H1 (cell line): ENCODE data around the gene TMEM50A. TPM values are rescaled to one million over a fixed set of nuclear protein-coding genes. Genes with fewer than 3 reads are reported as not detected.
"Not testable (repeated sequence)": the region's sequence is repeated elsewhere in the genome, so short reads cannot be mapped to it uniquely, and the experiment has no call there.

Experiments
- CTCF ChIA-PET: fragments of 300-600 bp; sonication (Branson Sonifier 250); formaldehyde crosslinking; loops from one replicate; lab custom pipeline; 2021; ENCODE audit not compliant: partially characterized antibody; lab: Charles Lee
- POLR2A ChIA-PET: fragments of 300-600 bp; sonication (Branson Sonifier 250); formaldehyde crosslinking; loops from one replicate; lab custom pipeline; 2021; ENCODE audit warnings: inconsistent platforms; ENCODE audit not compliant: partially characterized antibody; lab: Charles Lee
- DNase-seq, 2 experiments: peaks; one replicate each; pipeline versions ENCODE4 v3.0.0 to v3.0.0-alpha.2; 2010 to 2022; ENCODE audit warnings: low spot score in 2 of 2, low read depth in 1 of 2, mixed read lengths in 1 of 2
- FAIRE-seq: peaks from 2 replicates; lab custom pipeline; 2011; peaks lifted over from hg19 to GRCh38; lab: Jason Lieb, UNC
- H2AFZ ChIP-seq: 2 replicates; pipeline ENCODE4 v1.8.1; 2012; ENCODE audit warnings: low read length, inconsistent platforms
- H2AK5ac ChIP-seq: 2 replicates; pipeline ENCODE4 v1.6.1; 2013; ENCODE audit warnings: low read depth, low read length
- H2BK120ac ChIP-seq: replicated peaks from 2 replicates; pipeline ENCODE3; 2013; ENCODE audit warnings: low read depth, low read length, inconsistent platforms
- H2BK12ac ChIP-seq: 2 replicates; pipeline ENCODE4 v1.6.1; 2013; ENCODE audit warnings: low read depth, low read length
- H2BK15ac ChIP-seq: 2 replicates; pipeline ENCODE4 v1.6.1; 2013; ENCODE audit warnings: low read length
- H2BK20ac ChIP-seq: 2 replicates; pipeline ENCODE4 v1.6.1; 2013; ENCODE audit warnings: low read length
- H2BK5ac ChIP-seq: 2 replicates; pipeline ENCODE4 v1.6.1; 2013; ENCODE audit warnings: low read depth, low read length
- H3K14ac ChIP-seq: 2 replicates; pipeline ENCODE4 v1.6.1; 2013; ENCODE audit warnings: inconsistent platforms; ENCODE audit not compliant: insufficient read length
- H3K18ac ChIP-seq: 2 replicates; pipeline ENCODE4 v1.6.1; 2013; ENCODE audit warnings: low read length; ENCODE audit errors: extremely low read depth
- H3K23ac ChIP-seq: 2 replicates; pipeline ENCODE4 v1.6.1; 2013; ENCODE audit warnings: inconsistent platforms; ENCODE audit not compliant: insufficient read length
- H3K23me2 ChIP-seq: 2 replicates; pipeline ENCODE4 v1.6.1; 2013; ENCODE audit warnings: low read depth, low read length
- H3K27ac ChIP-seq: 2 replicates; pipeline ENCODE4 v1.6.1; 2011; ENCODE audit warnings: low read depth, low read length, inconsistent platforms
- H3K27me3 ChIP-seq, 4 experiments: replicated peaks in 1 of 4; 1 replicate in 1 of 4; 2 replicates in 3 of 4; pipeline versions ENCODE4 v1.6.1 to v1.8.1; 2011 to 2013; ENCODE audit warnings: low read length in 3 of 4, mild to moderate bottlenecking in 3 of 4, inconsistent platforms in 2 of 4, mixed read lengths in 2 of 4, moderate library complexity in 1 of 4; ENCODE audit not compliant: control insufficient read depth in 3 of 4, insufficient read depth in 3 of 4; ENCODE audit errors: extremely low read depth in 1 of 4
- H3K36me3 ChIP-seq, 4 experiments: 2 replicates each; pipeline versions ENCODE4 v1.6.1 to v1.8.1; 2011 to 2013; ENCODE audit warnings: mild to moderate bottlenecking in 4 of 4, low read length in 3 of 4, moderate library complexity in 2 of 4, control low read depth in 1 of 4, inconsistent platforms in 1 of 4; ENCODE audit not compliant: insufficient read depth in 4 of 4, control insufficient read depth in 2 of 4
- H3K4ac ChIP-seq: replicated peaks from 2 replicates; pipeline ENCODE3; 2013; ENCODE audit warnings: low read length, low read depth, mixed read lengths, inconsistent platforms; ENCODE audit not compliant: insufficient read length
- H3K4me1 ChIP-seq, 4 experiments: replicated peaks in 1 of 4; 1 replicate in 1 of 4; 2 replicates in 3 of 4; pipeline versions ENCODE4 v1.6.1 to v1.8.1; 2011 to 2013; ENCODE audit warnings: low read length in 3 of 4, inconsistent platforms in 2 of 4, mixed read lengths in 1 of 4; ENCODE audit not compliant: insufficient read depth in 4 of 4, control insufficient read depth in 3 of 4
- H3K4me2 ChIP-seq, 2 experiments: 2 replicates each; pipeline versions ENCODE4 v1.6.1 to v1.8.1; 2011 to 2013; ENCODE audit warnings: low read depth in 2 of 2, low read length in 2 of 2, control low read depth in 1 of 2, inconsistent platforms in 1 of 2, mild to moderate bottlenecking in 1 of 2; ENCODE audit not compliant: insufficient read depth in 1 of 2
- H3K4me3 ChIP-seq, 4 experiments: fragments of 200-600, 300-600 bp in 1 of 4; sonication (generic), shearing (Covaris generic), sonication (Bioruptor Twin) in 1 of 4; 2 replicates each; pipeline versions ENCODE4 v1.5.1 to v1.8.1; 2011 to 2016; ENCODE audit warnings: low read length in 4 of 4, low read depth in 3 of 4, control low read depth in 2 of 4, inconsistent platforms in 2 of 4, mild to moderate bottlenecking in 2 of 4, mixed read lengths in 1 of 4, moderate library complexity in 1 of 4; ENCODE audit not compliant: insufficient read depth in 2 of 4; ENCODE audit errors: extremely low read depth in 1 of 4
- H3K56ac ChIP-seq: replicated peaks from 2 replicates; pipeline ENCODE3; 2013; ENCODE audit warnings: low read depth, mild to moderate bottlenecking, mixed read lengths, low read length, inconsistent platforms; ENCODE audit not compliant: insufficient read length
- H3K79me1 ChIP-seq: 2 replicates; pipeline ENCODE4 v1.6.1; 2013; ENCODE audit warnings: low read depth, low read length, control low read depth
- H3K79me2 ChIP-seq, 2 experiments: 2 replicates each; pipeline versions ENCODE4 v1.6.1 to v1.8.1; 2012 to 2013; ENCODE audit warnings: low read length in 2 of 2, mild to moderate bottlenecking in 2 of 2, inconsistent platforms in 1 of 2; ENCODE audit not compliant: insufficient read depth in 2 of 2, control insufficient read depth in 1 of 2
- H3K9ac ChIP-seq, 4 experiments: replicated peaks in 1 of 4; 1 replicate in 1 of 4; 2 replicates in 3 of 4; pipeline versions ENCODE4 v1.6.1 to v1.8.1; 2011 to 2013; ENCODE audit warnings: low read depth in 3 of 4, low read length in 3 of 4, control low read depth in 2 of 4, mild to moderate bottlenecking in 2 of 4, moderate library complexity in 2 of 4, inconsistent platforms in 1 of 4; ENCODE audit errors: extremely low read depth in 1 of 4
- H3K9me3 ChIP-seq, 2 experiments: 2 replicates each; pipeline versions ENCODE4 v1.6.1 to v1.8.1; 2012 to 2013; ENCODE audit warnings: mild to moderate bottlenecking in 2 of 2, moderate library complexity in 2 of 2, control low read depth in 1 of 2, inconsistent platforms in 1 of 2, low read depth in 1 of 2, low read length in 1 of 2, mixed read lengths in 1 of 2; ENCODE audit not compliant: insufficient read depth in 2 of 2
- H4K20me1 ChIP-seq, 2 experiments: replicated peaks in 1 of 2; 2 replicates each; pipeline versions ENCODE3 to v1.8.1; 2011 to 2013; ENCODE audit warnings: inconsistent platforms in 2 of 2, low read length in 2 of 2, mild to moderate bottlenecking in 1 of 2; ENCODE audit not compliant: insufficient read depth in 2 of 2, control insufficient read depth in 1 of 2
- H4K5ac ChIP-seq: 2 replicates; pipeline ENCODE4 v1.6.1; 2013; ENCODE audit warnings: low read length, low read depth, mixed read lengths, inconsistent platforms; ENCODE audit not compliant: insufficient read length
- H4K8ac ChIP-seq: 2 replicates; pipeline ENCODE4 v1.8.0; 2013; ENCODE audit warnings: mild to moderate bottlenecking, moderate library complexity, low read length, inconsistent platforms; ENCODE audit not compliant: insufficient read depth; ENCODE audit errors: extremely low read depth
- H4K91ac ChIP-seq: replicated peaks from 2 replicates; pipeline ENCODE3; 2013; ENCODE audit warnings: low read length, mixed read lengths, inconsistent platforms; ENCODE audit not compliant: insufficient read length
- WGBS, 2 experiments: shearing (Covaris generic) in 1 of 2; methylation state at CpG; one replicate each; pipeline versions ENCODE4 v1.1.6 to v1.1.7; 2013 to 2015; ENCODE audit warnings: low lambda C conversion rate in 2 of 2, mixed read lengths in 2 of 2, inconsistent platforms in 1 of 2, low coverage in 1 of 2, missing lambda C conversion rate in 1 of 2; ENCODE audit not compliant: insufficient replicate concordance in 2 of 2, insufficient coverage in 1 of 2, insufficient read length in 1 of 2; ENCODE audit errors: extremely low coverage in 1 of 2, missing lambda C conversion rate in 1 of 2; 5-methylcytosine and 5-hydroxymethylcytosine counted together
- polyA plus RNA-seq, 7 experiments: library from polyadenylated mRNA; depleted of rRNA in 3 of 7; stranded (reverse) in 5 of 7; unstranded in 2 of 7; fragments of >200 nt in 5 of 7; fragments of 200-250 nt in 2 of 7; gene quantifications; 1 replicate in 5 of 7; 2 replicates in 1 of 7; 4 replicates in 1 of 7; pipeline versions ENCODE4 v1.2.1 to v1.2.3, GENCODE V29; 2011 to 2013; ENCODE audit warnings: missing spikeins in 2 of 7, mixed read lengths in 2 of 7
- total RNA-seq: library from RNA; stranded (reverse); fragmentation: NEBNext Ultra II Directional; extraction: Animal tissue kit (Norgen Biotek cat#: 25700); gene quantifications from 2 replicates; pipeline ENCODE4 v1.2.1, GENCODE V29; 2021

TMEM50A gene
- total and polyA plus RNA-seq, 2 of the 8 experiments (the other 6 are each of a cell fraction or from before 2014, with no cell fraction given) = 98.6 to 111 TPM

GRCh38 chr1:25324407-25324806 lies 13.7 kb upstream of the TMEM50A start:
- POLR2A ChIA-PET = not testable (repeated sequence)

More at GRCh38 chr1:25324407-25324806, 13.7 kb upstream of the TMEM50A start:
- H4K20me1 ChIP-seq, H3K27me3 ChIP-seq, FAIRE-seq, H3K4ac ChIP-seq, H2AK5ac ChIP-seq, H2BK15ac ChIP-seq, H3K9ac ChIP-seq, H3K56ac ChIP-seq, H2BK12ac ChIP-seq, H3K18ac ChIP-seq, H3K79me1 ChIP-seq, H2AFZ ChIP-seq, H2BK5ac ChIP-seq, H3K23ac ChIP-seq, H3K23me2 ChIP-seq, H3K79me2 ChIP-seq, H4K5ac ChIP-seq, H3K9me3 ChIP-seq, CTCF ChIA-PET, H3K4me3 ChIP-seq, H3K27ac ChIP-seq, H3K14ac ChIP-seq, H3K36me3 ChIP-seq, H3K4me1 ChIP-seq, H2BK120ac ChIP-seq, DNase-seq, H4K8ac ChIP-seq, H2BK20ac ChIP-seq, H4K91ac ChIP-seq, H3K4me2 ChIP-seq: not testable (repeated sequence)
- 83% methylated on average over 3 of the region's 3 CpGs; no CpG with 5 or more reads in 1 of the 2 experiments for WGBS, 2 experiments
